Activated CD4-positive, CD25-positive, alpha-beta regulatory T cell (primary cell): Measurements from ENCODE around the gene B4GALT6.

Experiments
- DNase-seq, 4 experiments: peaks; one replicate each; lab custom pipeline; 2025; lab: John Stamatoyannopoulos, UW

The B4GALT6 gene

DNA sequence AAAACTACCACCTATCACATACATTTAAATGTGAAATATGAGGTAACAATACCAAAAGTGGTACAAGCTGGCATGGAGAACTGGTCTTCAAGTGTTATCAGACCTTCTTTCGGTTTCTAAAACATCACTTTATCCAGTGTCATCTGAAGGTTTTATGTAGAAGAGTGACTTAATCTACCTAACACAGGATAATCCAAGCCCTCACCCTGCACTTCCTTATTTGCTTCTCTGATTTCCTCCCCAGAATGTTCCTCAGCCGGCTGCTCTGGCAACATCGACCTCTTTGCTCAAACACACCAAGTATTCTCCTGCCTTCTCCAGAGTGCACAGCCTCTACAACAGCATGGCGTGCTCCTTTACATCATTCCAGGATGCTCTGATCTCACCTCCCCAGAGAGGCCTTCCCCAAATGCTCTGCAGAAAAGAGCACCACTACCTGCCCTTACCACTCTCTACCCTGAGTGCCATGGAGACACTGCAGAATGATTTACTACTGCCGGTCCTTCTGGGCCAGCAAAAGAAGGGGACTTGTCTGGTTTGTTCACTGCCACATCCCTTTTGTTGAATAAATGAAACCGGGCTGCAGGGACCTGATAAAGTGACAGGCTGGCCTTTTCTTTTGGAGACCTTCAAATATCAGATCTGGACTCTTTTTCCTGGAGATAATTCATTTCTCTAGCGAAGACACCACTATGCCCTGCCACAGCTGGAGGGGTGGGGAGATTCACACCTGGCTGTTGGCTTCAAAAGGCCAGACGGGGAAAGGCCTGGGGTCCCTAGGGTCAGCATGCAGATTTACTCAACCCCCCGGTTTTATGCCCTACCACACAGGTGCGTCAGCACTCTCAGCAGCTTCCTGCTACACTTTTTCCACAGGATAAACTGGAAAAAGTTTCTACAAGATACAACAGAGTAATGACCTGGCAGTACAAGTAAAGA is 50.7 kb downstream of the B4GALT6 start:
- no peak for DNase-seq

DNA sequence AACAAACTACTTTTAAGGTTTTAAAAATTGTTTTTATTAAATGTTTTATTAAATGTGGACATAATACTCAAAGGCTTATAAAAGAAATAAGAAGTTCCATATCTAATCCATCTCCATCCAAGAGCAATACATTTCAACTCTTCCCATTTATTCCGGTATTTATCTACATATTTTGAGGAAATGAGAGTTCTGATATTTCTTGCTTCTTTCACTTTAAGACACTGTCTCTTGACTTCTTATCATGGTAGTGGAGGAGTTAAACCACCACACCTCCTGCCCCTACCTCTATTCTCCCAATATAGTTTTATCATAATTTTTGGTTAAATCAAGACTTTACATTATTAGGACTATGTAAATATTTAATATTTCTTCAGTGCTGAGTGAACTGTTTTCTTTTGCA is 52.0 kb downstream of the B4GALT6 start:
- DNase-seq: no peak

DNA sequence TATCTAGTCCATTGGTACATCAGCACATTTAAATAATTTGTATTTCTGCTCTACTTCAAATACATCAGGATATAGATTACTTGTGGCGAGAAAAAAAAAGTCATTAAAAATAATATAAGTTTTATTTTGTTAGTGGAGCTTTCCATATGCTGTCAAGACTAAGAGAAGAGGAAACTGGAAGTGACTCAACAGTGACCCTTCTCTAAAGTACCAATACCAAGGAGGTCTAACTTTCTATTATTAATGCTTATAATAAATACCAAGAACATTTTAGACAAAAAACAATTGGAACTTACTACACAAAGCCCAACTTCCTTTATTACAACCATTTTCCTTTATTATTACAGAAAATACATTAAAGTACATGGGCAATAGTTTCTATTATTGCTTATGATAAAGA is 52.9 kb downstream of the B4GALT6 start:
- DNase-seq: no peak

DNA sequence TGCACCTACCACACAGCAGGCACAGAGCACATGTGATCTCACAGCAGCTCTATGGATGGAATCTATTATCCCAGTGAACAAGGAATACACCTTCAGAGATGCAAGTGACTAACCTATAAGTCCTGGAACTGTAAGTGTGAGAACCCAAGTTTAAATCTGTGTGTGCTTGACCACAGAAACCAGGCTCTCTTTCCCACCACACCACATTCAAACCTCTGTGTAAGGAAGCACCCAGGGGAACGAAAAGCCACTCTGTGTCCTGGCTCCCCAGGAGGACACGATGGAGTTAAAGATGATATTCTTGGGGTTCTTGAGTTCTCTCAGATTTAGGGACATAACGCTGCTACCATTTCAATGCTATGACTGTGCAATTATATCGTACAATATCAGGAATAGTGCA is 53.8 kb downstream of the B4GALT6 start:
- no peak for DNase-seq

DNA sequence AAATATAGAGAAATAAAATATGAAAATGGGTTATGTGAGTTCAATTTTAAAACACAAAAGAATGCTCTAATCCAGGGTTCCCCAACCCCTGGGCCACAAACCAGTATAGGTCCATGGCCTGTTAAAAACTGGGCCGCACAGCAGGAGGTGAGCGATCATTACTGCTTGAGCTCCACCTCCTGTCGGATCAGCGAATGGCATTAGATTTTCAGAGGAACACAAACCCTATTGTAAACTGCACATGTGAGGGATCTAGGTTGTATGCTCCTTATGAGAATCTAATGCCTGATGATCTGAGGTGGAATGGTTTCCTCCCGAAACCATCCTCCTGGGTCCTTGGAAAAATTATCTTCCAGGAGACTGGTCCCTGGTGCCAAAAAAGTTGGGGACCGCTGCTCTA is 58.0 kb downstream of the B4GALT6 start:
- no peak for DNase-seq

DNA sequence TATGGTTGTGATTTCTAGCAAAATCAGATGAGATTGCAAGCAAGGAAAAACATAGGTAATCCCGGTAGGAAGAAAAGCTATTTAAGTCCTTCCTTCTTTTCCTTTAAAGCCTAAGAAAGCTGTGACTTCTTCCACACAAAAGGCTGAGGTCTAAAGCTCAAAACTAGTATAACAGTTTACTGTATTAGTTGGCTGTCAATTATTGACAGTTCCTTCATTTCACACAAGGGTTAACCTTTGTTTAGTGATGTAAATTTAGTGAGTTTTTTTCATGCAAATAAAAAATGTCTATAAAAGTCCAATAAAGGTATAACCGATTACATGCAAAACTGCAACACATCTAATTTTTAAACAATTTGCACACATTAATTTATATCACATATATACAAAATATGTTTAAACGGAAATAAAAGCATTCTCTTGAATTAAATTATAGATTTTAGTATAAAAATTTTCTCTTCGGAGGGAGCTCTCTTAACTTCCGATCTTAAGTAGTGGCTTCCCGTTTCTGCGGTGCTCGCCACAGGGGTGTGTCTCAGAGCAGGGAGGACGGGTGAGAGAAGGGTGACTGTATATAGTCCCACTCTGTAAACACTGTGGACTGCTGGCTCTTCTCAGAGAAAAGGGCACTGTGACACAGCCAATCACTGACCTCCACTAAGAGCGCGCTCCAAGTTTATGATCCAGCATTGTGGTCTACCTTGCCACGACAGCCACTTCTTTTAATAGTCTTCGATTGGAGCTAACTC is 59.3 kb downstream of the B4GALT6 start:
- no peak for DNase-seq

DNA sequence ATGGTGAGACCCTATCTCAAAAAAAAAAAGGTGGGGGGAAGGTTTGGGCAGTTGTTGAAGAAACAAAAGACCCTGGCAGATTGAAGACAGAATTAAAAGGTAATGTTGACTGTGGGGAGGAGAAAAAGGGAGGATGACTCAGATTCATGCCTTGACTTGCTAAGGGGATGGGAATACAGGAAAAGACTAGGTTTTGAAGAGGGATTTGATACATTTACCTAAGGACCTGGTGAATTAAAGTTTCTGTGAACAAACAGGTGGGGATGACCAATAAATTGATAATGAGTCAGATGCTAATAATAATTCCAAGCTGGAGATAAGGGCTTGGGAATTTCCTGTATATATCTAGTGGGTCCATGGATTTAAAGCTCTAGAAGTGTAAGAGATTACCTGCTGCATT is 65.1 kb downstream of the B4GALT6 start:
- no peak for DNase-seq

DNA sequence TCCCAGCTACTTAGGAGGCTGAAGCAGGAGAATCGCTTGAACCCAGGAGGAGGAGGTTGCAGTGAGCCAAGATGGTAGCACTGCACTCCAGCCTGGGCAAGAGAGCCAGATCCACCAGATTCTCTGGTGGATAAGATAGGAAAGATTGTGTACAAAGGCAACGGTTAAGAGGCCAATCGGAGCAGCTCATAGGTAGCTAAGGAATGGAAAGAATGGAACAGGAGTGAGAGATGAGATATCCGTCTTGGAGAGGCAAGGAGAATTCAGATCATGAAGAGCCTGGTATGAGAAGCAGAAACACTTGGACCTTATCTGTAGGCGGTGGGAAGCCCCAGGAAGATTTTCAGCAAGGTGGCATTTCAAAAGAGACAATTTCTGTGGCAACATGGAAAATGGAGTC is 65.6 kb downstream of the B4GALT6 start:
- no peak for DNase-seq

DNA sequence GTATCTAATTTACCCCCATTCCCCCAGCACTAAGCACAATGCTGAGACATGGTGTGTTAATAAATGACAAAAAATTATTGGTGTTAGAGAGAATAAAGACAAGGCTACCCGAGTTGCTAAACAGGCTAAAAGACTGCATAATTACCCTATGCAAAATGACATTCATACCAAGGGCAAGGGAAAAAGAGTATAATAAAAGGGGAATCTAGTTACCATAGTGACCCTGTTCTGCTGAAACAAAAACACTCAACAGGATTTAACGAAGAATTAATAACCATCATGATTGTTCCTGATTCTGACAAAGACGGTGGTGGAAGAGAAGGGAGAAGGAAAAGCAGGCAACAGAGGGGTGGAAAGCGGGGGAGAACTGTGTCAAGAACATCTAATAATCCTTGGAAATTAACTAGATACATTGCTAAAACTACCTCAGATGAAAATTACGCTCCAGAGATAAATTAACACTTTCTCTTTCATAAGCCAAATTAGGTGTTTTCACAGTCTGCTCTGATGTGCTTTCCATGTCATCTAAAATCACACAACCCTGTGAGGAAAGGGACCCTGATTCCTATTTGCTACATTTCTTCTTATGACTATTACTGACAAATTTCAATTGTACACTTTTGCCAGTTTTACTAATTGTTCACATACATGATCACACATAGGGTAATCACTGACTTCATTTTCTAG is 67.2 kb downstream of the B4GALT6 start:
- no peak for DNase-seq

DNA sequence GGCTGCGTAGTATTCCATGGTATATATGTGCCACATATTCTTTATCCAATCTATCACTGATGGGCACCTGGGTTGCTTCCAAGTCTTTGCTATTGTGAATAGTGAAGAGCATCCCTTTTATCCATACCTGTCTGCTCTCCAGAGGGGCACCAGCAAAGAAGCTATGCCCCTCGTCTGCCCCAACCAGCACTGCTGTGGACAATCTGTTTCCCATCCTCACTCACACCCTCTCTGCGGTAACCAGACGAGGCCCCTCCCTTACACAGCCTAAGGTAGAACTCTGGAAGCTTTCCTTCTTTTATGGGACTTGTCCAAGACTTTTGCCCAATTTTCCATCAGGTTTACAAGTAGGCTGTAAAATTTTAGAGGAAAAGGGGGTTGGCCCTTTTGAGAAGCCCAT is 67.8 kb downstream of the B4GALT6 start:
- DNase-seq: no peak

DNA sequence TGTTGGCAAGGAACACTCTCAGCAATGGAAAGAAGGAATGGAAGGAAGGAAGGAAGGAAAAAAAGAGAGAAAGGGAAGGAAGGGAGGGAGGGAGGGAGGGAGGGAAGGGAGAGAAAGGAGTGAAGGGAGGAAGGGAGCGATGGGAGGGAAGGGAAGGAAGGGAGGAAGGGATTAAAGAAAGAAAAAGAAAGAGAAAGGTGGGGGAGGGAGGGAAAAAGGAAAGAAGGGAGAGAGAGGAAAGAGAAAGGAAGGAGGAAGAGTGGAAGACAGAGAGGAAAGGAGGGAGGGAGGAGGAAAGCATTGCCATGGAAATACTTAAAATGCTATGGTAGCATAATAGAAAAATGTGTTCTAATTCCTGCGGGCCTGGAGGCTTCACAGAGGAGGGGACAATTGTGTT is 70.3 kb downstream of the B4GALT6 start:
- no peak for DNase-seq

DNA sequence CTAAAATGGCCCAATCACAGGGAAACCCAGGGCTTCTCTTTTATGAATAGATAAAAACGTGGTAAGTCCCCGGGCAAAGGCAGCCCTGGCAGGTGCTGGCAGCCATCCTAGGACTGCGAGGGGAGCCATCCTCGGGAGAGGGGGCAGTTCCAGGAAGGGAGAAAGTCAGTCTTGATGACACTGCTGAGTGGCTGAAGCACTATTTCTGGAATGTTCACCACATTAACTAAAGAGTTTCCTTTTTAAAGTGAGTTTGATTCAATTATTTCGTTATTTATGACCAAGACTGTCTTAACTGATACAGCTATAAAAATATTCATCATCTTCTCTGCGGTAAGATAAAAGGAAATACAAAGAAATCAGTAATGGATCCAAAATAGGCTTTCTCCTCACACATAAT is 72.3 kb downstream of the B4GALT6 start:
- no peak for DNase-seq

DNA sequence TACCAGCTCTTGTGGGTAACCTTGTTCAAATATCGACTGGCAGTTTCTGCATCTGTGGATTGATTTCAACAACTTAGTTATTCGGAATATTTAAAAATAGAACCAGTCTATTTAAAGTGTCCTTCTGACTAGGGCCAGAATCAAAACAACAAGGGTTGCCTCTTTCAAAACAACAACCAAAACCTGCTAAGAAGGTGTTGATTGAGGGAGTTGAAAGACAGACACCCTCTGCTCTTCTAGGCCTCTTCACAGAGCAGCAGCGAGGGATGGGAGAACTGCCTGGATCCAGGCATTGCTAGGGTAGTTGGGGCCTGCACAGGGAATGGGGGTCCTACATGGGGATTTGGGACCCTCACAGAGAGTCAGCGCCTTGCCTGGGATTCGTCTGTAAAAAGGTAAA is 72.9 kb downstream of the B4GALT6 start:
- no peak for DNase-seq

DNA sequence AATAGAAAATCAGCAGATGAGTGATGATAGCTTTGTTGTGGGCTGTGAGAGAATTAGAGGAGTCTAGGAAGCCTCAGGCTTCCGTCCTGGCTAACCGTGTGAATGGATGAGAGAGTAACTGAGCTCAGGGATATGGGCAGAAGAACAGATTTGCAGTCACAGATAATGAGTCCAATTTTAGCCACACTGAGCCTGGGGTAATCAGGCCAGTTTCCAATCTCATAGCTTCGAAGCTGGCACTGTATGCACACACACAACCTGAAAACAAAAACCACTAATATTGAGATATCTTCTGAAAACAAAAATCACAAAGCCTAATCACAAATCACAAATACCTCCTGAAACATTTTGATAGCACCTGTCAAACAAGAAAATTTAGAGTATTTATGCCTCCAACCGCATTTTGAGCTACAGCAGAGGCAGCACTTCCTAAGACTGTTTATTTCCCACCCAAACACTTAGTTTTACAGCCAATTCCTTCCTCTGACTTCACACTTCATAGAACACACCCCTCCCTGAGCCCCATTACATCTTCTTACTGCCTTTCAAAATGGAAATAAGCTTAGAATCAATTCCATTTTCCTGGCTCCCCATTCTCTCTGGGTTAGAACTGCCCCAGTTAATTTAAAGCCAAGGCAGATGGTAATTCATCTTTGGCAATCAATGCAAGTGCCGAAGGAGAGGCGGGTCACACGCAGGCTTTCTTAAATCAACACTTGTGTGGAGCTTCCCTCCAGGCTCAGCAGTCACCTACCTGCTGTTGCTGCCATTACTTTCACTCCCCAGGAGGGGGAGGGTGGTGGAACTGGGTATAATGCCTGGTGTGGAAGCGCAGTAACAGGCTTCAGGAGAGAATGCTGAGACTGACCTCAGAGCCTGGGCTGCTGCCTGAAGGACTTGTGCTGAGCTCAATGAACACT is 73.8 kb downstream of the B4GALT6 start:
- no peak for DNase-seq

DNA sequence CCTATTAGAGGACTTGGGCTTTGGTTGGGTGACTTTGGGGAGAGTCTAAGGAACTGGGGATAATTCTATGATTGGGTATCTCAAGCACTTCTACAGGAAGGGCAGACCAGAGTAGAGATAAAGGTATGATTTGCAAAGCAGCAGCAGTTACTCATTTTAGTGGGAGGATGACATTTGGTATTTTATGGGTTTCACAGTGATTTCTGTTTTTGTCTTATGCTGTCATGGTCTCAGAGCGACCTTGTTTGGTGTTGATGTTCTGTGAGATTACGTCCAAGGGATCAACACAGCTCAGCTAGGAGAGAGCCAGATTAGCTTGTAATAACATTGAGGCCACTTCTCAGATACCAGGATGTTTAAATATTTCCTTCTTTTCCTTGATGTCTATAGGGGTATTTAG is 74.5 kb downstream of the B4GALT6 start:
- DNase-seq: no peak

DNA sequence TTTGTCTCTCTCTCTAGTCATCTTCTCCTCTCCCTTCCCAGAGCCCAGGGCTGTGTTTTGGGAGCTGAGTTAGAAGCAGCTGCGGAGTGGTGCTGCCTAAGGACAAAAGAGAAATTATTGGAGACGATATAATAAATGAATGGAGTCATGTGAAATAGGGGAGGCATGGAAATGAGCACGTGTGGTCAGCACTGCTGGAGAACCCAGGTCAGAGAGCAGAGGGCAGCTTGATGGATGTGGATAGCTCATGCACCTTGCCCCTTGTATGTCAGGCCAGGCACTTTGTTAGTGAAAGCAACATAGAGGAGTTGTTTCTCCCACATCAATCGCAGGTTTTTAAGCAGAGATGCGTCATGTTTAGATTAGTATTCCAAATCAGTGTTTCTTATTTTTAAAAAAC is 77.0 kb downstream of the B4GALT6 start:
- no peak for DNase-seq

DNA sequence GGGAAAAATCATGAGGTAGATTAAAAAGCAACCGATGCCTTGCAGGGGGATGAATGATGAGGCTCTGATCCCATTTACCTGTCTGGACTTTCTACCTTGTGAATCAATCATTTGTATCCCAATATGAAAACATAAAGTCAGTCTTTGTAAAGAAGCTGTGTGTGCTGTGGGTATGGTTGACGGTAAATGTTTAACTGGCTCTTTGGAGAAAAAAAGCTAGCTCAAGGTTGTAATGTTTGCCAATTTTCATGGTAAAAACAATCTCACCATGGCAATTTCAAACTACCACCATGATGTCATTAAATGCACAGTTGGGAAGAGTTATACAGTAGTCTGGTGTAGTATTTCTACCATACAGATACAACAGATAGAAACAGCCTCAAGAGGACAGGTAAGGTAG is 78.1 kb downstream of the B4GALT6 start:
- DNase-seq: no peak

DNA sequence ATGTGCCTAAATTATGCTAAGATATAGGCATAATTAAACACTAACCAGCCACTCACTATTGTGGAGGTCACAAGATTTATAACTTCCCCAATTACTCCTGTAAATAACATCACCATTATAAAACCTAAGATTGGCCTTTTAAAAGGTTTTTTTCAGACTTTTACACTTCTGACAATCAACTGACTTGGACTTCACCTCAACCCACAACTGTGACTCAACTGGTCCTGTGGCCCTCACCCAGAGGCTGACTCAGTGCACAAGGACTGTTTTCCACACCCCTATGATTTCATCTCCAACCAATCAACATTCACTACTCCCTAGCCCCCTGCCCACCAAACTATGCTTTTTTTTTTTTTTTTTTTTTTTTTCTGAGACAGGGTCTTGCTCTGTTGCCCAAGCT is 81.1 kb downstream of the B4GALT6 start:
- no peak for DNase-seq

DNA sequence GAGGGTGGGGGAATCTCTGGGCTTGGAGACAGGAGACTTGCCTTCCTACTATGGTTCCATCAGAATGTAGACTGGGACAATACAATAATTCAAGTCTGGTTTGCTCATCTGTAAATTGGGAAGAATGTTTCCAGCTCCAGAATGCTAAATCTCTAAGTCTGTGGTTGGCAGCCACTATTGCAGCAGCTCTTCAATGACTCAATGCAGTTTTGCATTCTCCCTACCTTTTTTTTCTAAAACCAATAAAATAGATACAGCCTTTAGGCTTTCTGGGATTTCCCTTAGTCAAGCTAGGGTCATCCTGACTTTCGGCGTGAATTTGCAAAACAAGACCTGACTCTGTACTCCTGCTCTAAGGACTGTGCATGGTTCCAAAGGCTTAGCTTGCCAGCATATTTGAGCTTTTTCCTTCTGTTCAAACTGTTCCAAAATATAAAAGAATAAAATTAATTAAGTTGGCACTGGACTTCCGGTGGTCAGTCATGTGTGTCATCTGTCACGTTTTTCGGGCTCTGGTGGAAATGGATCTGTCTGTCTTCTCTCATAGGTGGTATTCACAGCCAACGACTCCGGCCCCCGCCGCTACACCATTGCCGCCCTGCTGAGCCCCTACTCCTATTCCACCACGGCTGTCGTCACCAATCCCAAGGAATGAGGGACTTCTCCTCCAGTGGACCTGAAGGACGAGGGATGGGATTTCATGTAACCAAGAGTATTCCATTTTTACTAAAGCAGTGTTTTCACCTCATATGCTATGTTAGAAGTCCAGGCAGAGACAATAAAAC is 86.2 kb downstream of the B4GALT6 start:
- no peak for DNase-seq

DNA sequence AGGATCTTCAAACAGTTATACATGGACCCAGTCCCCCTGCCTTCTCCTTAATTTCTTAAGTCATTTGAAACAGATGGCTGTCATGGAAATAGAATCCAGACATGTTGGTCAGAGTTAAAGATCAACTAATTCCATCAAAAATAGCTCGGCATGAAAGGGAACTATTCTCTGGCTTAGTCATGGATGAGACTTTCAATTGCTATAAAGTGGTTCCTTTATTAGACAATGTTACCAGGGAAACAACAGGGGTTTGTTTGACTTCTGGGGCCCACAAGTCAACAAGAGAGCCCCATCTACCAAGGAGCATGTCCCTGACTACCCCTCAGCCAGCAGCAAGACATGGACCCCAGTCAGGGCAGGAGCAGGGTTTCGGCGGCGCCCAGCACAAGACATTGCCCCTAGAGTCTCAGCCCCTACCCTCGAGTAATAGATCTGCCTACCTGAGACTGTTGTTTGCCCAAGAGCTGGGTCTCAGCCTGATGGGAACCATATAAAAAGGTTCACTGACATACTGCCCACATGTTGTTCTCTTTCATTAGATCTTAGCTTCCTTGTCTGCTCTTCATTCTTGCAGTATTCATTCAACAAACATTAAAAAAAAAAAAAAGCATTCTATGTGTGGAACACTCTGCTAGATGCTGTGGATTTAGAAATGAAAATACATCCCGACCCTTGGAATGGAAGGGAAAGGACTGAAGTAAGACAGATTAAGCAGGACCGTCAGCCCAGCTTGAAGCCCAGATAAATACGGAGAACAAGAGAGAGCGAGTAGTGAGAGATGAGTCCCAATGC is 88.1 kb downstream of the B4GALT6 start:
- no peak for DNase-seq
